ENCODE data around the gene KDM1A. TPM values are rescaled to one million over a fixed set of nuclear protein-coding genes. Genes with fewer than 3 reads are reported as not detected.
"Not testable (repeated sequence)": the region's sequence is repeated elsewhere in the genome, so short reads cannot be mapped to it uniquely, and the experiment has no call there.

The KDM1A gene
- total RNA-seq, result 67.3 and 75.4 TPM in 2 replicates
- polyA plus RNA-seq (2012), result 57.2 TPM

GRCh38 chr1:23019094-23019862 is at the start of gene KDM1A:
TSS of gene KDM1A (plus strand) at chr1:23019468. CDS start at chr1:23019597, 129 bp downstream.
- peak; percentile 99 for DNase-seq (ENCODE audit: low read depth)

GRCh38 chr1:22970096-22970495 is 49.2 kb upstream of the KDM1A start:
- no peak for DNase-seq (ENCODE audit: low read depth)

GRCh38 chr1:22971161-22971560 is 48.1 kb upstream of the KDM1A start:
- DNase-seq (ENCODE audit: low read depth), result no peak

GRCh38 chr1:22971611-22972405 is 47.5 kb upstream of the KDM1A start:
- DNase-seq (ENCODE audit: low read depth), result no peak

- DNase-seq (ENCODE audit: low read depth), result no peak
Measured at GRCh38 chr1:22972760-22973159, 46.5 kb upstream of the KDM1A start, which contains the start of gene LACTBL1. TSS of gene LACTBL1 (minus strand) at chr1:22972866. CDS start at chr1:22972316, 550 bp downstream.

GRCh38 chr1:22975694-22976093 is 43.6 kb upstream of the KDM1A start:
- no peak for DNase-seq (ENCODE audit: low read depth)

- DNase-seq (ENCODE audit: low read depth), result no peak
Measured at GRCh38 chr1:22976127-22976460, 43.2 kb upstream of the KDM1A start.

- DNase-seq (ENCODE audit: low read depth), result peak; percentile 86
Measured at GRCh38 chr1:22976461-22977243, 42.6 kb upstream of the KDM1A start.

GRCh38 chr1:22978299-22978698 is 41.0 kb upstream of the KDM1A start:
- DNase-seq (ENCODE audit: low read depth), result peak; percentile 27

- DNase-seq (ENCODE audit: low read depth), result not testable (repeated sequence)
Measured at GRCh38 chr1:22980471-22980790, 38.8 kb upstream of the KDM1A start.

GRCh38 chr1:22983944-22984343 is 35.3 kb upstream of the KDM1A start:
- DNase-seq (ENCODE audit: low read depth), result no peak

GRCh38 chr1:22992384-22992783 is 26.9 kb upstream of the KDM1A start:
- not testable (repeated sequence) for DNase-seq (ENCODE audit: low read depth)

GRCh38 chr1:22993220-22993795 is 26.0 kb upstream of the KDM1A start:
- not testable (repeated sequence) for DNase-seq (ENCODE audit: low read depth)

- no peak for DNase-seq (ENCODE audit: low read depth)
Measured at GRCh38 chr1:22995774-22996173, 23.5 kb upstream of the KDM1A start.

- not testable (repeated sequence) for DNase-seq (ENCODE audit: low read depth)
Measured at GRCh38 chr1:22997528-22997927, 21.7 kb upstream of the KDM1A start.

- not testable (repeated sequence) for DNase-seq (ENCODE audit: low read depth)
Measured at GRCh38 chr1:23000133-23000532, 19.1 kb upstream of the KDM1A start.

GRCh38 chr1:23002218-23002617 is 17.1 kb upstream of the KDM1A start:
- not testable (repeated sequence) for DNase-seq (ENCODE audit: low read depth)

- no peak for DNase-seq (ENCODE audit: low read depth)
Measured at GRCh38 chr1:23004112-23004511, 15.2 kb upstream of the KDM1A start.

GRCh38 chr1:23004769-23005168 is 14.5 kb upstream of the KDM1A start:
- DNase-seq (ENCODE audit: low read depth), result not testable (repeated sequence)

GRCh38 chr1:23007106-23007505 is 12.2 kb upstream of the KDM1A start:
- no peak for DNase-seq (ENCODE audit: low read depth)

- DNase-seq (ENCODE audit: low read depth), result no peak
Measured at GRCh38 chr1:23008901-23009300, 10.4 kb upstream of the KDM1A start.

Data from myocyte (in vitro differentiated cells).